GM23338 (cell line): ENCODE data around the gene FOXK2.

ENCODE experiments used
- EZH2 ChIP-seq: fragments of 200-600 bp; sonication (generic); IDR thresholded peaks from one replicate; pipeline ENCODE4 v1.8.0; 2017; ENCODE audit warnings: antibody characterized with exemption, mild to moderate bottlenecking, low read depth; ENCODE audit not compliant: unreplicated experiment
- EZH2phosphoT487 ChIP-seq: fragments of 200-600 bp; sonication (generic); IDR thresholded peaks from one replicate; pipeline ENCODE4 v1.8.1; 2018; ENCODE audit warnings: antibody characterized with exemption; ENCODE audit not compliant: unreplicated experiment
- NANOG ChIP-seq: IDR thresholded peaks from 2 replicates; pipeline ENCODE4 v1.6.1; 2016; ENCODE audit warnings: antibody characterized with exemption, borderline replicate concordance
- POLR2AphosphoS5 ChIP-seq: IDR thresholded peaks from 2 replicates; pipeline ENCODE4 v1.6.1; 2016; ENCODE audit warnings: antibody characterized with exemption, low read depth
- TF ChIP-seq, protein P1 (sequence below), 2 experiments: fragments of 200-600 bp in 1 of 2; sonication (generic) in 1 of 2; conservative IDR thresholded peaks; 2 replicates each; pipeline versions ENCODE4 v1.5.1 to v1.6.1; 2016 to 2017; ENCODE audit warnings: antibody characterized with exemption in 2 of 2, low read depth in 2 of 2, mild to moderate bottlenecking in 2 of 2, moderate library complexity in 1 of 2
- TF ChIP-seq, protein P2 (sequence below): IDR thresholded peaks from 2 replicates; pipeline ENCODE4 v1.6.1; 2016; ENCODE audit warnings: antibody characterized with exemption

DNA sequence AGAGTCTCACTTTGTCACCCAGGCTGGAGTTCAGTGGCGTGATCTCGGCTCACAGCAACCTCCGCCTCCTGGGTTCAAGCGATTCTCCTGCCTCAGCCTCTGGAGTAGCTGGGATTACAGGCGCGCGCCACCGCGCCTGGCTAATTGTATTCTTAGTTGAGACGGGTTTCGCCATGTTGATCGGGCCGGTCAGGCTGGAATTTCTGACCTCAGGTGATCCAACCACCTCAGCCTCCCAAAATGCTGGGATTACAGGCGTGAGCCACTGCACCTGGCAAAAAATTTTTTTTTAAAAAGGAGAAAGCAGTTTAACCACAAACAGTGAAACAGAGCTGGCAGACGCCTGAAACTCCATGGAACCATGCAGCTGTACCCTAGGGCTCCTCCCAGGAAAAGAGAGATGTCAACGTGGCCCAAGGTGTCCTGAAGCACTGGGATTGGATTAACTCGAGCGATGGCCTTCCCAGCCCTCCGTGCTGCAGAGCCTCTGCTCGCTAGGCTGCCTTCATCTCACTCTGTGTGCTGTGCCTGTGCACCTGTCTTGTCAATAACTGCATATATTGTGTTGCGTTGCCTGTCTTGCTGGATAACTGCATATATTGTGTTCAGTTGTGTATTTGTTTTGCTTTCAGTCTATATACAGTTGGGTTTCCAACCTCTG, 29.6 kb upstream of the FOXK2 start:
- TF ChIP-seq, protein P1, sequence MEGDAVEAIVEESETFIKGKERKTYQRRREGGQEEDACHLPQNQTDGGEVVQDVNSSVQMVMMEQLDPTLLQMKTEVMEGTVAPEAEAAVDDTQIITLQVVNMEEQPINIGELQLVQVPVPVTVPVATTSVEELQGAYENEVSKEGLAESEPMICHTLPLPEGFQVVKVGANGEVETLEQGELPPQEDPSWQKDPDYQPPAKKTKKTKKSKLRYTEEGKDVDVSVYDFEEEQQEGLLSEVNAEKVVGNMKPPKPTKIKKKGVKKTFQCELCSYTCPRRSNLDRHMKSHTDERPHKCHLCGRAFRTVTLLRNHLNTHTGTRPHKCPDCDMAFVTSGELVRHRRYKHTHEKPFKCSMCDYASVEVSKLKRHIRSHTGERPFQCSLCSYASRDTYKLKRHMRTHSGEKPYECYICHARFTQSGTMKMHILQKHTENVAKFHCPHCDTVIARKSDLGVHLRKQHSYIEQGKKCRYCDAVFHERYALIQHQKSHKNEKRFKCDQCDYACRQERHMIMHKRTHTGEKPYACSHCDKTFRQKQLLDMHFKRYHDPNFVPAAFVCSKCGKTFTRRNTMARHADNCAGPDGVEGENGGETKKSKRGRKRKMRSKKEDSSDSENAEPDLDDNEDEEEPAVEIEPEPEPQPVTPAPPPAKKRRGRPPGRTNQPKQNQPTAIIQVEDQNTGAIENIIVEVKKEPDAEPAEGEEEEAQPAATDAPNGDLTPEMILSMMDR (conservative IDR thresholded peaks at IDR 0.05; ENCODE audit: low read depth in 2 of 2) = no peak
- TF ChIP-seq NANOG (no peak), POLR2AphosphoS5 (no peak), EZH2 (no peak), EZH2phosphoT487 (no peak)
- TF ChIP-seq, protein P2, sequence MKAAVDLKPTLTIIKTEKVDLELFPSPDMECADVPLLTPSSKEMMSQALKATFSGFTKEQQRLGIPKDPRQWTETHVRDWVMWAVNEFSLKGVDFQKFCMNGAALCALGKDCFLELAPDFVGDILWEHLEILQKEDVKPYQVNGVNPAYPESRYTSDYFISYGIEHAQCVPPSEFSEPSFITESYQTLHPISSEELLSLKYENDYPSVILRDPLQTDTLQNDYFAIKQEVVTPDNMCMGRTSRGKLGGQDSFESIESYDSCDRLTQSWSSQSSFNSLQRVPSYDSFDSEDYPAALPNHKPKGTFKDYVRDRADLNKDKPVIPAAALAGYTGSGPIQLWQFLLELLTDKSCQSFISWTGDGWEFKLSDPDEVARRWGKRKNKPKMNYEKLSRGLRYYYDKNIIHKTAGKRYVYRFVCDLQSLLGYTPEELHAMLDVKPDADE = no peak
